DOHH2 (cell line): ENCODE measurements around the gene ADPRH.

Experiments used
- H3F3A ChIP-seq: fragments of 200-600 bp; sonication (generic), shearing (Covaris generic); 2 replicates; pipeline ENCODE4 v1.6.0; 2016; ENCODE audit warnings: antibody characterized with exemption, mild to moderate bottlenecking; ENCODE audit not compliant: control insufficient read depth, insufficient read depth
- H3K27ac ChIP-seq: fragments of 200-600 bp; sonication (generic); 2 replicates; pipeline ENCODE4 v1.5.1; 2014; ENCODE audit warnings: low read depth, mild to moderate bottlenecking, low read length, moderate library complexity
- H3K27me3 ChIP-seq: fragments of 200-600 bp; sonication (generic); 2 replicates; pipeline ENCODE4 v1.6.1; 2014; ENCODE audit warnings: mild to moderate bottlenecking, low read length, mixed read lengths; ENCODE audit not compliant: control insufficient read depth
- H3K36me3 ChIP-seq: fragments of 200-600 bp; sonication (generic); 2 replicates; pipeline ENCODE4 v1.6.1; 2014; ENCODE audit warnings: mild to moderate bottlenecking, low read length, moderate library complexity, mixed read lengths; ENCODE audit not compliant: control insufficient read depth
- H3K4me1 ChIP-seq: fragments of 200-600 bp; sonication (generic); 2 replicates; pipeline ENCODE4 v1.6.1; 2014; ENCODE audit warnings: mild to moderate bottlenecking, low read length, mixed read lengths; ENCODE audit not compliant: control insufficient read depth
- H3K4me2 ChIP-seq: fragments of 200-600 bp; sonication (generic); 2 replicates; pipeline ENCODE4 v1.6.0; 2014; ENCODE audit warnings: mild to moderate bottlenecking, low read length, moderate library complexity
- H3K4me3 ChIP-seq: fragments of 200-600 bp; sonication (generic); 2 replicates; pipeline ENCODE4 v1.5.1; 2014; ENCODE audit warnings: mild to moderate bottlenecking, low read length, mixed read lengths
- H3K79me2 ChIP-seq: fragments of 200-600 bp; sonication (generic); 2 replicates; pipeline ENCODE4 v1.6.1; 2014; ENCODE audit warnings: mild to moderate bottlenecking, low read length, mixed read lengths; ENCODE audit not compliant: control insufficient read depth
- H3K9me2 ChIP-seq: fragments of 200-600 bp; sonication (generic); replicated peaks from 2 replicates; pipeline ENCODE4 v1.6.1; 2014; ENCODE audit warnings: mild to moderate bottlenecking, low read length, mixed read lengths; ENCODE audit not compliant: control insufficient read depth
- H3K9me3 ChIP-seq: fragments of 200-600 bp; sonication (generic); 2 replicates; pipeline ENCODE4 v1.6.1; 2014; ENCODE audit warnings: antibody characterized with exemption, low read length, mixed read lengths; ENCODE audit not compliant: control insufficient read depth, insufficient read depth
- H4K20me1 ChIP-seq: fragments of 200-600 bp; sonication (generic); 2 replicates; pipeline ENCODE4 v1.6.0; 2014; ENCODE audit warnings: low read depth, mild to moderate bottlenecking, antibody characterized with exemption, low read length, moderate library complexity; ENCODE audit not compliant: control insufficient read depth, insufficient read depth
- EZH2phosphoT487 ChIP-seq: fragments of 200-600 bp; sonication (generic); IDR thresholded peaks from 2 replicates; pipeline ENCODE4 v1.6.1; 2017; ENCODE audit warnings: borderline replicate concordance, mild to moderate bottlenecking, antibody characterized with exemption, low read length, moderate library complexity, mixed read lengths
- TF ChIP-seq, protein P1 (sequence below): fragments of 200-600 bp; sonication (generic); IDR thresholded peaks from one replicate; pipeline ENCODE4 v1.5.1; 2014; ENCODE audit warnings: antibody characterized with exemption, mild to moderate bottlenecking, low read depth, low read length; ENCODE audit not compliant: poor library complexity, severe bottlenecking

ADPRH gene

DNA sequence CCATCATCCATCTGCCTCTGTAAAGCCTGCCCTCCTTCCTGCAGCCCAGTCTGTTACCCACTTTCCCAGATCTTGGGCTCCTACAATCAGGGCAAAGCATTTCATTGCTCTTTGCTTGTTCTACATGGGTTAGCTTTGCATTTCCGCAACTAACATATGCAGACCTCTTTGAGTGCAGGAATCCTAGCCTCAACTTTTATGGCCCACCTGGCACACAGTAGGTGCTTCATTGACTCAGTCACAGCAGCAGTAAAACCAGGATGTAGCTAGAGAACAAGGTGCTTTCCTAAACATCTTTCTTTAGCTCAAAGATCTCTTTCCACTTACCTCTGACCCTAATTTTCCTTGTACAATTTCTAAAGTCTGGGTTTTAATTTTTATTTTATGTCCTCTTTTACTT, 23.4 kb upstream of the ADPRH start:
- Histone ChIP-seq H3K4me1 (peaks cover 90% of the 10 kb centered on the region), H3K36me3 (peaks cover 31% of the 10 kb centered on the region), H3K27me3 (no peaks in the 10 kb centered on the region), H3K79me2 (peaks cover 12% of the 10 kb centered on the region), H3K9me2 (no peaks in the 10 kb centered on the region), H4K20me1 (no peaks in the 10 kb centered on the region), H3K4me2 (peak overlapping the region; percentile 76), H3F3A (no peaks in the 10 kb centered on the region), H3K4me3 (peak overlapping the region; percentile 21), H3K27ac (no peak overlapping the region), H3K9me3 (no peaks in the 10 kb centered on the region)
- TF ChIP-seq, protein P1, sequence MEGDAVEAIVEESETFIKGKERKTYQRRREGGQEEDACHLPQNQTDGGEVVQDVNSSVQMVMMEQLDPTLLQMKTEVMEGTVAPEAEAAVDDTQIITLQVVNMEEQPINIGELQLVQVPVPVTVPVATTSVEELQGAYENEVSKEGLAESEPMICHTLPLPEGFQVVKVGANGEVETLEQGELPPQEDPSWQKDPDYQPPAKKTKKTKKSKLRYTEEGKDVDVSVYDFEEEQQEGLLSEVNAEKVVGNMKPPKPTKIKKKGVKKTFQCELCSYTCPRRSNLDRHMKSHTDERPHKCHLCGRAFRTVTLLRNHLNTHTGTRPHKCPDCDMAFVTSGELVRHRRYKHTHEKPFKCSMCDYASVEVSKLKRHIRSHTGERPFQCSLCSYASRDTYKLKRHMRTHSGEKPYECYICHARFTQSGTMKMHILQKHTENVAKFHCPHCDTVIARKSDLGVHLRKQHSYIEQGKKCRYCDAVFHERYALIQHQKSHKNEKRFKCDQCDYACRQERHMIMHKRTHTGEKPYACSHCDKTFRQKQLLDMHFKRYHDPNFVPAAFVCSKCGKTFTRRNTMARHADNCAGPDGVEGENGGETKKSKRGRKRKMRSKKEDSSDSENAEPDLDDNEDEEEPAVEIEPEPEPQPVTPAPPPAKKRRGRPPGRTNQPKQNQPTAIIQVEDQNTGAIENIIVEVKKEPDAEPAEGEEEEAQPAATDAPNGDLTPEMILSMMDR, result no peak
- no peak for TF ChIP-seq EZH2phosphoT487

DNA sequence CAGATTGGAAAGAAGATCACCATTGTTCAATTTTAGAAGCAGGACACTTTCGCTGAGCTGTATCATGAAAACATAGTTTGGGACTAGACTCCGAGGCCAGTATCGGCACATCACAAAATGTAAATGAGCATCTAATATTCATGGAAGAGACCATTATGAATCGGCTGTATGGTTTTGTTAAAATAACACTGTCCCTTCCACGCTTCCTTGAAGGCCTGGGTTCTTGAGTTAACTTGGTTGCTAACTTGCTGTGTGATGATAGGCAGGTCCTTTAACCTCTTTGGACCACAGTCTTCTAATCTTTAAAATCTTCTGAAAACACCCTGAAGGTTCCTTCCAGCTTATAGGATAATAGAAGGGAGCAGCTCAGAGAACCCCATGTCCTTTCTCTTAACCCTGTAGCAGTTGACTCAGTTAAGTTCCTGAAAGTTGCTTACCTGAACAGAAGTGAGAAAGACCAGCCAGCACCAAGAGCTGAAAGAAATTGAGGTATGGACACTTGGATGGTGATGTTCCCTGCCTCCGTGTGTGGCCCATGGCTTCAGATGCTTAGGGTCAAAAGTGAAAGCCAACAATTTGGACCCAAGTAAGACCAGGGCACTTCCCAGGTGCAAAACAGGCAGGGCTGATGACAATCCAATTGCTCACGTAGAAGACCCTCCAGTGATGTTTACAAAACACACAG, 22.0 kb upstream of the ADPRH start:
- Histone ChIP-seq H3K9me3 (no peaks in the 10 kb centered on the region), H3K4me2 (peak overlapping the region; percentile 76), H3F3A (no peaks in the 10 kb centered on the region), H3K27me3 (no peaks in the 10 kb centered on the region), H3K36me3 (peaks cover 22% of the 10 kb centered on the region), H3K4me1 (peaks cover 77% of the 10 kb centered on the region), H3K27ac (no peak overlapping the region), H3K79me2 (peaks cover 12% of the 10 kb centered on the region), H3K9me2 (no peaks in the 10 kb centered on the region), H4K20me1 (no peaks in the 10 kb centered on the region), H3K4me3 (peak overlapping the region; percentile 77)
- TF ChIP-seq, protein P1, result no peak
- TF ChIP-seq EZH2phosphoT487, result no peak

DNA sequence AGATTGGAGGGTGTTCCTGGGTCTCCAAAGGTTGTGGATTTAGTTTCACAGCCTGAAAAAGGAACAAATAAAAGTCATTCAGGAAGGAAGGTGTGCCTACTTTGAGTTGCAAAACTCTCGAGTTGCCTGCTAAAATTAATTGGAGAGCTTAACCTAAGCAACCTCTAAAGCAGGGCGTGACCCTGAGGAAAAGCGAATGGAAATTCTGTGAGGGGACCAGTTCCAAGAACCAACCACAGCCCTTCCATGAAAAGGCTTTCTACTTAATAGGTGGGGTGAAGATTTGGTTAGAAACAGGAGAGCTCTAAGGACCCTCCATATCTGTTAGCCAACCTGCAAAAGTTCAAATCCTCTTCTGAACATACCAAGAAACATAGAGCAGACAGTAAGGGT, 21.4 kb upstream of the ADPRH start:
- Histone ChIP-seq H3K36me3 (peaks cover 22% of the 10 kb centered on the region), H3K4me2 (peak overlapping the region; percentile 76), H3F3A (no peaks in the 10 kb centered on the region), H3K27ac (no peak overlapping the region), H4K20me1 (no peaks in the 10 kb centered on the region), H3K9me2 (no peaks in the 10 kb centered on the region), H3K9me3 (no peaks in the 10 kb centered on the region), H3K4me3 (peak overlapping the region; percentile 77), H3K27me3 (no peaks in the 10 kb centered on the region), H3K4me1 (peaks cover 77% of the 10 kb centered on the region), H3K79me2 (peaks cover 9% of the 10 kb centered on the region)
- TF ChIP-seq, protein P1, result no peak
- TF ChIP-seq EZH2phosphoT487, result no peak
